ENCODE data around the gene CD3D. TPM values are rescaled to one million over a fixed set of nuclear protein-coding genes. Genes with fewer than 3 reads are reported as not detected.

The CD3D gene
- polyA plus RNA-seq, 6 donors from 2014 or later, result 0.39 to 3.9 (median 3.0) TPM

Other genes with a start within 250 kb of the CD3D start
- gene SCN4B, start 189.9 kb downstream of the CD3D start, polyA plus RNA-seq (ENCODE audit: low read depth in 6 of 6), result not detected
- gene SCN2B, start 166.1 kb downstream of the CD3D start, polyA plus RNA-seq (ENCODE audit: low read depth in 6 of 6), result not detected
- 1 to 10 TPM in 5 of 6 donors, under 1 TPM in 1; 0.64 to 8.1 (median 3.3) TPM for gene JAML, start 117.7 kb downstream of the CD3D start, polyA plus RNA-seq (ENCODE audit: low read depth in 6 of 6)
- gene MPZL3, start 90.3 kb downstream of the CD3D start, polyA plus RNA-seq (ENCODE audit: low read depth in 6 of 6), result 1 to 10 TPM in 5 of 6 donors, under 1 TPM in 1; 0.89 to 3.2 (median 1.5) TPM
- gene MPZL2, start 78.4 kb downstream of the CD3D start, polyA plus RNA-seq (ENCODE audit: low read depth in 6 of 6), result not detected
- 1 to 10 TPM in 4 of 6 donors, under 1 TPM in 2; 0.73 to 2.9 (median 1.7) TPM for gene CD3E, start 38.0 kb downstream of the CD3D start, polyA plus RNA-seq (ENCODE audit: low read depth in 6 of 6)
- gene CD3G, start 1.6 kb upstream of the CD3D start, polyA plus RNA-seq (ENCODE audit: low read depth in 6 of 6), result 1 to 10 TPM in 2 of 6 donors, under 1 TPM in 4; 0.09 to 2.3 (median 0.72) TPM
- 10 to 100 TPM; 19.2 to 28.3 (median 23.5) TPM for gene UBE4A, start 16.9 kb upstream of the CD3D start, polyA plus RNA-seq (ENCODE audit: low read depth in 6 of 6)
- 100 to 1,000 TPM; 418 to 680 (median 501) TPM for gene ATP5MG, start 58.9 kb upstream of the CD3D start, polyA plus RNA-seq (ENCODE audit: low read depth in 6 of 6)
- 10 to 100 TPM in 5 of 6 donors, 1 to 10 TPM in 1; 5.2 to 42.2 (median 17.1) TPM for gene KMT2A, start 93.8 kb upstream of the CD3D start, polyA plus RNA-seq (ENCODE audit: low read depth in 6 of 6)
- gene TTC36, start 184.8 kb upstream of the CD3D start, polyA plus RNA-seq (ENCODE audit: low read depth in 6 of 6), result not detected
- gene TMEM25, start 188.5 kb upstream of the CD3D start, polyA plus RNA-seq (ENCODE audit: low read depth in 6 of 6), result 10 to 100 TPM in 1 of 6 donors, 1 to 10 TPM in 5; 5.1 to 10.1 (median 7.7) TPM
- 1 to 10 TPM; 3.5 to 9.6 (median 6.3) TPM for gene IFT46, start 223.2 kb upstream of the CD3D start, polyA plus RNA-seq (ENCODE audit: low read depth in 6 of 6)
- gene ARCN1, start 229.7 kb upstream of the CD3D start, polyA plus RNA-seq (ENCODE audit: low read depth in 6 of 6), result 100 to 1,000 TPM in 5 of 6 donors, 10 to 100 TPM in 1; 97.1 to 135 (median 122) TPM

Data from naive B cell (primary cell).